Suprapubic skin (tissue), 4 donors: ENCODE results near the gene PIK3R2.

ENCODE experiments used
- CTCF ChIP-seq, 2 donors: fragments of 200-600 bp in 1 of 2; fragments of 450-650 bp in 1 of 2; sonication (generic) in 1 of 2; IDR thresholded peaks; one replicate each; pipeline ENCODE4 v1.5.1; 2016 to 2019; ENCODE audit warnings: antibody characterized with exemption in 2 of 2, mild to moderate bottlenecking in 1 of 2, moderate library complexity in 1 of 2
- EP300 ChIP-seq: sonication (generic); formaldehyde crosslinking; IDR thresholded peaks from one replicate; pipeline ENCODE4 v1.6.1; 2017; ENCODE audit warnings: antibody characterized with exemption
- POLR2A ChIP-seq, 2 donors: fragments of 450-650 bp; IDR thresholded peaks; one replicate each; pipeline ENCODE4 v1.6.1; 2017; ENCODE audit warnings: antibody characterized with exemption in 2 of 2, mild to moderate bottlenecking in 2 of 2, moderate library complexity in 2 of 2
- POLR2AphosphoS5 ChIP-seq, 3 donors: sonication (generic); formaldehyde crosslinking; IDR thresholded peaks; one replicate each; pipeline ENCODE4 v1.6.1; 2017; ENCODE audit warnings: antibody characterized with exemption in 3 of 3

GRCh38 chr19:18202397-18202777, 49.4 kb downstream of the PIK3R2 start:
- TF ChIP-seq CTCF (IDR thresholded peaks at IDR 0.05) = no peak
- TF ChIP-seq EP300 = no peak
- TF ChIP-seq POLR2A (IDR thresholded peaks at IDR 0.05) = no peak
- no peak for TF ChIP-seq POLR2AphosphoS5 (IDR thresholded peaks at IDR 0.05)
